Measurements from ENCODE around the gene NANP.

Gene NANP

GRCh38 chr20:25624500-25624939 lies 706 bp upstream of the NANP start:
- CTCF ChIA-PET = no interaction called here
- TF ChIP-seq CTCF (conservative IDR thresholded peaks at IDR 0.05; ENCODE audit: low read depth) = no peak
- peak; percentile 38 for DNase-seq (ENCODE audit: low spot score)
- peak overlapping the region; percentile 99 for H3K27ac ChIP-seq
- POLR2A ChIA-PET (ENCODE audit: low non-redundant PET) = no interaction called here

GRCh38 chr20:25623225-25623735 lies 534 bp downstream of the NANP start:
- peak overlapping the region; percentile 99 for H3K27ac ChIP-seq
- no peak for TF ChIP-seq CTCF (conservative IDR thresholded peaks at IDR 0.05; ENCODE audit: low read depth)
- peak; percentile 21 for DNase-seq (ENCODE audit: low spot score)
- CTCF ChIA-PET = no interaction called here
- POLR2A ChIA-PET (ENCODE audit: low non-redundant PET) = interaction anchor here (0.8 kb wide), 1 partner anchor 8 kb away, joined by 3 read pairs; no protein-coding TSS in a partner anchor

GRCh38 chr20:25622450-25623224 lies 1.2 kb downstream of the NANP start:
- peak overlapping the region; percentile 99 for H3K27ac ChIP-seq
- ChIA-PET CTCF (interaction anchor here (1.1 to 1.3 kb wide), 3 partner anchors 25 to 38 kb away, joined by 3 to 4 read pairs (median 3); partner anchors contain the start of gene NINL), POLR2A (ENCODE audit: low non-redundant PET) (interaction anchor here (0.8 kb wide), 1 partner anchor 7 kb away, joined by 3 read pairs; no protein-coding TSS in a partner anchor)
- TF ChIP-seq CTCF (conservative IDR thresholded peaks at IDR 0.05; ENCODE audit: low read depth) = no peak
- peak; percentile 4 for DNase-seq (ENCODE audit: low spot score)

- ChIA-PET CTCF (interaction anchor here (1.1 to 1.3 kb wide), 3 partner anchors 25 to 37 kb away, joined by 3 to 4 read pairs (median 3); partner anchors contain the start of gene NINL), POLR2A (ENCODE audit: low non-redundant PET) (no interaction called here)
- H3K27ac ChIP-seq = peak overlapping the region; percentile 36; the same call in 1 of the 2 replicates
These were observed 1.8 kb downstream of the NANP start for GRCh38 chr20:25622049-25622448.

GRCh38 chr20:25619514-25619913 lies 4.3 kb downstream of the NANP start:
- no peak for TF ChIP-seq CTCF (conservative IDR thresholded peaks at IDR 0.05; ENCODE audit: low read depth)
- ChIA-PET POLR2A (ENCODE audit: low non-redundant PET) (no interaction called here), CTCF (no interaction called here)
- no peak for DNase-seq (ENCODE audit: low spot score)
- H3K27ac ChIP-seq = no peak overlapping the region

More at GRCh38 chr20:25622049-25622448, 1.8 kb downstream of the NANP start:
- DNase-seq (ENCODE audit: low spot score) = no peak
- no peak for TF ChIP-seq CTCF (conservative IDR thresholded peaks at IDR 0.05; ENCODE audit: low read depth)

GRCh38 chr20:25608774-25609173 lies 15.0 kb downstream of the NANP start:
- no peak for DNase-seq (ENCODE audit: low spot score)
- no peak overlapping the region for H3K27ac ChIP-seq
- POLR2A ChIA-PET (ENCODE audit: low non-redundant PET) = no interaction called here
- CTCF ChIA-PET = no interaction called here
- TF ChIP-seq CTCF (conservative IDR thresholded peaks at IDR 0.05; ENCODE audit: low read depth) = no peak

Data from RWPE1 (cell line).